HG03457 (cell line): Measurements from ENCODE around the gene PCGF2.

Source experiments
- ATAC-seq: cut with Tn5 transposase; IDR thresholded peaks from one replicate; pipeline ENCODE4 v1.9.1; 2021; ENCODE audit warnings: moderate number of reproducible peaks; ENCODE audit not compliant: unreplicated experiment

Gene PCGF2

DNA sequence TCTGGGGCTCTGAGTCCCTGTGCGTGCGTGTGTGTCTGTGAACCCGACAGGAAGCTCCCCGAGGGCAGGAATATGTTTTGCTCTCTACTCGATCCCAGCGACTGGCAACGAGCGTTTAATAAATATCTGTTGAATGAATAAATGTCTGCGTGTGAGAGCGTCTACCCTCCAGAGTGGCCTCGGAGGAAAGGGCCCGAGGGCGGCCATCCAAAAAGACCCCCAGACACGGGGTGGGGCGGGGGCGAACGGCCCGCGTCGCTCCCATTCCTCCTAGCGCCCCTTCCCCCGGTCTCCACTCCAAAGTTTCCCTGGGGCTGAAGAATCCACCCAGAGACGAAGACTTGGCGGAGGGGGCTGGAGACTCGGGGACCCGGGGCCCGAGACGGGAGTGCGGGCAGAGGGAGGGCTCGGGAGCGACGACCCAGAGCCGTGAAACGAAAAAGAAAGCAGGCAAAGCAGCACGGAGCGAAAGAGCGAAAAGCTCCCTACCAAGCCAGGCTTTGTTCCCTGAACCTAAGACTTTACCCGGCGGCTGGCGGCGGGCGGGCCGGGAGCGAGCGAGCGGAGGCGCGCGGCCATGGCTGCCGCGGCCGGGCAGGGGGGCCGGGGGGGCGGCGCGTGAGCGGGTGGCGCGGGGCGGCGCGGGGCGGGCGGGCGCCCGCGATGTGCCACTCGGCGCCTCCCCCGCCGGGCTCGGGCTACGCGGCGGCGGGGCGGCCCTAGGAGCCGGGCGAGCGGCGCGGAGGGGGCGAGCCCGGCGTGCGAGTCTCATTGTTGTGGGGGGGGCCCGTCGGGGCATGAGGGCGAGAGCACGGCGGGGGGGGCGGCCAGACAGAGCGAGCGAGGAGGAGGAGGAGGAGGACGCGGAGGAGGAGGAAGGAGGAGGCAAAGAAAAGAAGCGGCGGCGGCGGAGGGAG is 43.3 kb downstream of the PCGF2 start, which contains the start of gene MLLT6:
TSS of gene MLLT6 (plus strand) at position 668 of the 917 bp plus-strand sequence. CDS start 360 bp downstream, outside the sequence.
- ATAC-seq = no peak

DNA sequence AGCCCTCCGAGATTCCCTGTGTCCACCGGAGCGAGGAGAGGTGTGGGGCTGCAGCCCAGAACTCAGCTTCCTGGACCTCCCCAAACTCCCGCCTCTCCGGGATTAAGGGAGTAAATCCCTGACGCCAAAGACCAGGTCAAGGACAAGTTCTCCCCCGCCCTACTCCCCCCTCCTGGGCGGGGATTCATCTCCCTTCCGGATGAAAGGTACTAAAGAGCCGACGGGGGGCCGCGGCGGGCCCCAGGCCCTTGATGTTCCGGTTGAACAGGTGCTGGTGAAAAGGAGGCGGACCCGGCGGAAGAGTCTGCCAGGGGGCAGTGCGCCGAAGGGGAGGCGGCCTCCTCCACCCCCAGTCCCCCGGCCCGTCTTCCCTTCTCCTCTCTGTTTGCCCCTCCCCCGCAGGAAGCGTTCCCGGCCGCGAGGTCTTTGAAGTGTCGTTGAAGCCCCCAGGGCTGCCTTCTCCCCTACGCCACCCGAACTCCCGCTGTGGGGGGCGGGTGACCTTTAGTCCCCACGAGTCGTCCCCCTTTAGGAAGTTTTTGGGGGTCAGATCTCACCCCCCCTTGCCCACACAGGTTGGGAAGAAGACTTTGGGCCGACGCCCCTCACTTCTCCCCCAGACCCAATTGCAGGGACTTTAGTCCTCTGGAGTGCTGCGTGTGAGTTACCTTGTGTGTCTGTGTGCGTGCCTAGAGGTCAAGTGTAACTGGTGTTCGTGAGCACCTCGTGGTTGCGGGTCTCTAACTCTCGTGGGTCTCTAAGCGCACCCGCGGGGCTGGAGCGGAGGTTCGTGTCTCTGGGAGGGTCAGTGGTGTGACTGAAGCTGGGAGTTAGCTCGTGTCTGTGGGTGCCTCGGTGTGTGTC is 44.2 kb downstream of the PCGF2 start:
- ATAC-seq = no peak

DNA sequence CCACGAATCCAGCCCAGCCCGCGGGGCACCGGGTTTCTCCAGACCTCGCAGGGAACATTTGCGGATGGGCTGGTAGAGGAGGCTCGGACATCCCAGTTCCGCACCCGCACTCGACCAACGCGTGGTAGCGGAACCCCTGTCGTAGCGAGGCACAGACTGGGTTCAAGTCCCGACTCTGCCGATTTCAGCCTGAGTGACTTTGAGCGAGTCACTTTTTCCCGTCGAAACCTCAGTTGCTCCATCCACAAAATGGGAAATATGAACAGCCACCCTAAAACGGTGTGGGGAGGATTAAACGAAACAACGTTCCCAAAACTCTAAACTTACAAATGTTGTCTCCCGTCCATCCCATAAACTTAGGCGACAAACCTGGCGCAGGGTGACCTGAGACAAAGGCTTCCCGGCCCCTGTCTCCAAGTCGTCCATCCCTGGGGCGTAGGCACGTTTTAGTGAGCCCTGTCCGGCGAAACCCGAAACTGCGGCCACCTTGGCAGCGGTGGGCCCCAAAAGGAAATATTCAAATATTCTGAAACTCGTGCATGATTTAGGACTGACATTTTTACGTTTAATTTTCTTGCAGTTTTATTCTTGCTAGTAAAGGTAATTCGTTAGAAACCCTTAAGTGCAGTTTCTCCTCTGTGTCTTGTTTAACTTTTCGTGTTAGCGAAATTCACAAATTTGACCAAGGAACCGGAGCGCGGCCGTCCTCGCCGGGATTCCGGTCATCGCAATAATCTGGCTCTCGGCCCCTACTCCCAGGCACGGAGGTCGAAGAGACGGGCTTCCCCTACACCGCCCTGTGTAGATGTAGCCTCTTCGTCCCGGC is 45.0 kb downstream of the PCGF2 start:
- ATAC-seq = no peak

DNA sequence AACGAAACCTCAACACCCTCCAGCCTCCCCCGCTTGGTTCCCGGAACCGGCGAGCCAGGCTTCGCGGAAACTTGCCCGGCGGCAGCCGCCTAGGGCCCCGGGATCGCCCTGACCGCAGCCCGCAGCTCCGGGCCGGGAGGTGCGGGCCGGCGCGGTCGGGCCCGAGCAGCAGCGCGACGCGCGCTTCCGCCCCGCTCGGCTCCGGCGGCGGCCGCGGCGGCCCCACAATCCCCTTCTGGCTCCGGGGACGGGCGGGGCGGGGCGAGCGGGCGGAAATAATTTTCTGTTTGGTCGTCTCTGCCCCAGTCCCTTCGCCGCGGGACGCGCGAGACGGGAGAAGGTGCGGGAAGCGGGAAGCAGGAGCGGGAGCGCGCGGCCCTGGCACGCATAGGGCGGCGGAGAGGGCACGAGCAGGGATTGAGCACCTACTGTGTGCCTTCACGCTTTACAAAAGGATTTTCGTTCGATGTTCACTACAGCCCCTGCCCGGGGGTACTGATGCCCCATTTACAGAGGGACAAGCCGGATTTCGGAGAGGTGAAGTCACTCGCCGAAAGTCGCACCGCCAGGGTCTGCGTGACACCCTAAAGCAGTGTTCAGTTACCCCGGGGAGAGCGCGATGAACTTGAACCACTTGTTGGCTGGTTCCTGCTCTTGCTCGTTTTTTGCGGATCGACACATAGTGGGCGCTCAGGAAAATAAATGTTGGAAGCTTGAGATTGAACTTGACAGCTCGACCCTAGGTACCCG is 45.8 kb downstream of the PCGF2 start:
- no peak for ATAC-seq

DNA sequence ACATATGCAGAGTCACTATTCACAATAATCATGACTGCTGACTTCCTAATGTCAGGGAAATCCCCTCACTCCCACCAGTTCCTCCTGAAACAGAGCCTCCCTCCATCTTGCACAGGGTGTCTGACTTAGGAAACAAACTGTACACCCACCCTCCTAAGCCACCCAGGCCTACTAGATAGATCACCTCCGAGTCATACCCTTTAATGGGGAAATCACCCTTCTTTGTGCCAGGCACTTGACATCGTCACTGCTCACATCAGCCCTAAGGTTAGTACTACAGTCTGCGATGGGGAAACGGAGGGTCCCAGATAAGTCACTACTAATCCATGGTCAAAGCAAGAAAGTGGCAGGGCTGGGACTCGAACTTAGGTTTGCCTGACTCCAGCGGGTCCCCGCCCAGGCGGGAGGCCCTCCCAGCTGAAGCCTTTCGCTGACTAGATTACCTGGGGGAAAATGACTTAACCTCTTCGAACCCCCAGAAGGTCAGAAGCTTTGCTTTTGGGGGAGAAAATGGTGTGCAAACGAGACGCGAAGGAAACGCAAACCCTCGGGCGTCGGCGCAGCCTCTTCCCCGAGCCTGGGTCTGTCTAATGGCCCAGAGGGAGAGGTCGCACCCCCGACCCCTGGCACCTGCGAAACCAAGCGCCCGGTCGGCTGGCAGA is 46.5 kb downstream of the PCGF2 start:
- ATAC-seq = no peak

DNA sequence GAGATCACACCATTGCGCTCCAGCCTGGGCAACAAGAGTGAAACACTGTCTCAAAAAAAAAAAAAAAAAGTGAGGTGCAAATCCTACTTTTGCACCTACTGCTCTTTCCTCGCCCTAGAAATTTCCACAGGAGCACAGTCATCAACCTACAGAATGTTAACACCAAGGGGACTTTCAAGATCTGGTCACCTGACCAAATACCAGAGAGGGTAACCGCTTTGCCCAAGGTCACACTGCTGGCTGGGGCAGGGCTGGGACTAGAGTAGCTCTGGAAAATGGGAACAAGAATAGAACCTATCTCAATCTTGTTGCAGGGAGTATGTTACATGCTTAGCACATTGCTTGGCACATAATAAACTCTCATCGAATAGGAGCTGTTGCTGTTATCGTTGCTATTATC is 49.4 kb downstream of the PCGF2 start:
- ATAC-seq = no peak

DNA sequence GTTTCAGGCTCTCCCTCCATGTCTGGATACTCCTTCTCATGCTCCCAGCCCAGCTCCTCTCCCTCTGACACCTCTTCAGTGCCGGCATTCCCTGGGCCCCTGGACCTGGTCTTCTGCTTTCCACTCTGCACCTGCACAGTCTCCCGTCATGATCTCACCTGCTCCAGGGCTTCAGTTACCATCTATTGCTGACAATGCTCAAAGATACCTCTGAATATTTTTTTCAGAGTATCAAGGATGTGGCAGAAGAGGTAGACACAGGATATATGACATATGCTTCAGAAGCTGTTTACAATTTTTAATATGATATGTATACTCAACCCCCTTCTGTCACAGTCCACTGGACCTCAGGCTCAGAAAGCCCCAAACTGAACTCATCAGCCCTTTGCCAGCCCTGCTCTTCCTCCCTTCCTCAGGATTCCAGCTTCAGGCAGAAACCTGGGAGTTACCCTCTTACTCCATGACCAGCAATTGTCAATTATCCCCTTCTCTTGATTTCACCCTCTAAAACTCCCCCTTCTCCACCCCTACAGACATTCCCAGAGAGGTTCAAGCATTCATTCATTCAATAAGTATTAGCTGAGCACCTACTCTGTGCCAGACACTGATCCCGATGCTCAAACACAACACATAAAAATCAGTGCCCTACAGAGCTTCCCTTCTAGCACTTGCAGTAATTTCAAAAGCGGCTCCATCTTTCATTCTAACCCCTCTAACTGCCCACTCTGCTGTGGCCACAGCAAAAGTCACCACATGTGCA is 50.9 kb downstream of the PCGF2 start:
- no peak for ATAC-seq

DNA sequence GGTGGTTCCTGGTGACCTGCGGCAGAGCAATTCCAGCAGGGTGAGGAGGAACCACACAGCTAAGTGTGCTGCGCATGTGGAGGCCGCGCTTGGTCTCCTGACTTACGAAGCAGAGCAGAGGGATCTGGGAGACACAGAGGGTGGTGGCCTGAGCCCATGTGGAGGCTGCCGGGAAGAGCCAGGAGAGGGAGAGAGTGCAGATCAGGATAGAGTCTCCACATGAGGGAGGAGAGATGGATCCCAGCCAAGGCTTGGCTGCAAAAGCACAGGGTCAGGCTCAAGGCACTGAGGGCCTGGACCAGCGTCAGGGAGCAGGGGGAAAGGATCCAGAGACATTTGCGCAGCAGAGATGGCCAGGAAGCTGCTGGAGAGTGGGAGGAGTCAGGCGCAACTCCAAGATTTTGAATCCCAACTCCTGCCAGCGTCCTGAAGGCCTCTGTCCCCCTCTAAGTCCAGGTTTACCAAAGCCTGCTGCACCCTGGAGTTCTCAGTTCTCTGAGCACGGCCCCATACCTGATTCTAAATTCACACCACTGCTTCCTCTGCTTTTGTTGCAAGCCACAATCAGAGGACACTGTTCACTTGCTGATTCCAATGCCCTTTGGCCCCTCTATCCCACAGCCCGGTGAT is 54.3 kb downstream of the PCGF2 start:
- no peak for ATAC-seq

DNA sequence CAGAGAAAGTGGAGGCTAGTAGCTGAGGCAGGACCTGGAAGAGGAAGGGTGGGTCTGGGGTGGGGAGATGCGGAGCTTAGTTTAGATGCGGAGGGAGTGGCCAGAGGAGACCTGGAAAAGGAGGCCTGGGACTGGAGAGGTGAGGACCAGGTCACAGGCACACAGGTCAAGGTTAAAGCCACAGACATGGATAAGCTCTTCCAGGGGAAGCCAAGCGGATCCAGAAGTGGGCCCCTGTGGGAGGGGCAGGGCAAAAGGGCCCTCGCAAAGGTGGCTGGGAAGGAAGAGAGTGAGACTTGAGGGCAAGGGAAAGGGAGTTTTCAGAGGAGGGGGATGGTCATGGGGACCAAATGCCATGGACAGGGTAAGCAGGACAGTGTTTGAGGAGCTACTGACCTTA is 57.0 kb downstream of the PCGF2 start:
- no peak for ATAC-seq

DNA sequence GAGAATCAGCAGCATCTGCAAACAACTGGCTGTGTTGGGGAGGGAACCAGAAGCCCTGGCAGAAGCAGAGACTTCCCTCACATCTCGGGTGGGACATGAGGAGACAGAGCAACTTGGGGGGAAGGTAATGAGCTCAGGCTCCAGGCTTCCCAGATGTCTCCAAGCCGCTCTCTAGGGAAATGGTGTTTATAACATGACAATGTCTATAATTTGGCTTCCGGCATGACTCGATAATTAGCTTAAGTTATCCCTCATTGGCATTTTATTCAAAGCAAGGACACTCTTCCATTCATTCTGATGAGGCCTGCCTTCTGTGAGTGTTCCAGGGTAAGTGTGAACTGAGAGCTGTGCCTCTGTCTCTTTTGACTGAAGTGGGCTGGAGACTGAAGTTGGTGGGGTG is 57.8 kb downstream of the PCGF2 start:
- ATAC-seq = no peak

DNA sequence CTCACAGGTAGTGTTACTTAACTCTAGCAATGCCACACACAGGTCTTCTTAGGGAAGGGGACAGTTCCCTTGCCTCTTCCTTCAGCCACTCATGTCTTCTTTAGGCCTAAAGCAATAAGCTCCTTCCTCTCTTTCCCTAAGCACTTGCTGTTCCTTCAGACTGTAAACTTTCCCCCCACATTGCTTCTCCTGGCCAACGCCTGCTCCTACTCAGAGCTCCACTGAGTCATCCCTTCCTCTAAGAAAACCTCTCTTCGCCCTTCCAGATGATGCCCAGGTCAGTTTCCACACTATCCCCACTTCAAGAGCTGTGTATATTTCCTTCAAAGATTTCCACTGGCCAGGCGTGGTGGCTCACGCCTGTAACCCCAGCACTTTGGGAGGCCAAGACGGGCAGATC is 60.9 kb downstream of the PCGF2 start:
- ATAC-seq = no peak

DNA sequence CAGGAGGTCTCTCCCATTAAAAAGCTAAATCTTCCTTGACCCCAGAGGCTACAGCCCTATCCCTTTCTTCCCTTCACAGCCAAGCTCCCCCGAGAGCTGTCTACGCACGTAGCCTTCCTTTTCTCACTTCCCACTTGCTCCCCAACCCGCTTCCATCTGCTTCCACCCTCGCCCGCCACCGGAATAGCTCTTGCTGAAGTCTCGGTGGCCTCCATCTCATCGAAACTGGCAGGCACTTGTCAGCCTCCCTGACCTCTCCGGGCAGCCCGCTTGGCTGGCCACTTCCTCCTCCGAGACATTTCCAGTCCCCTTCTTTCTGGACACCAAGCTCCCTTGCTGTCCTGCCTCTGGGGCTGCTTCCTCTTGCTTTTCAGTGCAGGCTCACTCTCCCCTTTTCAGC is 62.6 kb downstream of the PCGF2 start:
- ATAC-seq = no peak
